Muscle of back (tissue), 13 donors: ENCODE measurements around the gene GIGYF1. TPM values are rescaled to one million over a fixed set of nuclear protein-coding genes. Genes with fewer than 3 reads are reported as not detected.
A peak's percentile ranks its signal among the peaks of the same experiment; 100 is the strongest.
"Not testable (repeated sequence)": the region's sequence is repeated elsewhere in the genome, so short reads cannot be mapped to it uniquely, and the experiment has no call there.

Source experiments
- DNase-seq, 3 donors: peaks; one replicate each; pipeline versions ENCODE4 v3.0.0 to v3.0.0-alpha.2; 2013
- long read RNA-seq, 9 donors: transcript quantifications; one replicate each; lab custom pipeline, GENCODE V29; 2026
- polyA plus RNA-seq, 10 donors: library from polyadenylated mRNA; unstranded; fragments of 120-200 nt; gene quantifications; one replicate each; pipeline ENCODE4 v1.2.1, GENCODE V29; 2013; ENCODE audit not compliant: insufficient read length in 10 of 10

Gene GIGYF1, protein sequence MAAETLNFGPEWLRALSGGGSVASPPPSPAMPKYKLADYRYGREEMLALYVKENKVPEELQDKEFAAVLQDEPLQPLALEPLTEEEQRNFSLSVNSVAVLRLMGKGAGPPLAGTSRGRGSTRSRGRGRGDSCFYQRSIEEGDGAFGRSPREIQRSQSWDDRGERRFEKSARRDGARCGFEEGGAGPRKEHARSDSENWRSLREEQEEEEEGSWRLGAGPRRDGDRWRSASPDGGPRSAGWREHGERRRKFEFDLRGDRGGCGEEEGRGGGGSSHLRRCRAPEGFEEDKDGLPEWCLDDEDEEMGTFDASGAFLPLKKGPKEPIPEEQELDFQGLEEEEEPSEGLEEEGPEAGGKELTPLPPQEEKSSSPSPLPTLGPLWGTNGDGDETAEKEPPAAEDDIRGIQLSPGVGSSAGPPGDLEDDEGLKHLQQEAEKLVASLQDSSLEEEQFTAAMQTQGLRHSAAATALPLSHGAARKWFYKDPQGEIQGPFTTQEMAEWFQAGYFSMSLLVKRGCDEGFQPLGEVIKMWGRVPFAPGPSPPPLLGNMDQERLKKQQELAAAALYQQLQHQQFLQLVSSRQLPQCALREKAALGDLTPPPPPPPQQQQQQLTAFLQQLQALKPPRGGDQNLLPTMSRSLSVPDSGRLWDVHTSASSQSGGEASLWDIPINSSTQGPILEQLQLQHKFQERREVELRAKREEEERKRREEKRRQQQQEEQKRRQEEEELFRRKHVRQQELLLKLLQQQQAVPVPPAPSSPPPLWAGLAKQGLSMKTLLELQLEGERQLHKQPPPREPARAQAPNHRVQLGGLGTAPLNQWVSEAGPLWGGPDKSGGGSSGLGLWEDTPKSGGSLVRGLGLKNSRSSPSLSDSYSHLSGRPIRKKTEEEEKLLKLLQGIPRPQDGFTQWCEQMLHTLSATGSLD (N-terminal part only)
- 10 to 100 TPM; 18.0 to 36.2 (median 26.0) TPM for polyA plus RNA-seq
- long read RNA-seq, donor 1 = 0 reads
- long read RNA-seq, donor 2 = 0 reads
- long read RNA-seq, donor 3 = 0 reads
- long read RNA-seq, donor 4 = 0 reads
- long read RNA-seq, donor 5 = 0 reads
- long read RNA-seq, donor 6 = 0 reads
- long read RNA-seq, donor 7, partial matches to known transcripts = 72 of 72 reads
- long read RNA-seq, donor 7, other reads (novel, unspliced or antisense) = 0 of 72 reads
- long read RNA-seq, donor 8 = 0 reads
- long read RNA-seq, donor 9 = 0 reads

DNA sequence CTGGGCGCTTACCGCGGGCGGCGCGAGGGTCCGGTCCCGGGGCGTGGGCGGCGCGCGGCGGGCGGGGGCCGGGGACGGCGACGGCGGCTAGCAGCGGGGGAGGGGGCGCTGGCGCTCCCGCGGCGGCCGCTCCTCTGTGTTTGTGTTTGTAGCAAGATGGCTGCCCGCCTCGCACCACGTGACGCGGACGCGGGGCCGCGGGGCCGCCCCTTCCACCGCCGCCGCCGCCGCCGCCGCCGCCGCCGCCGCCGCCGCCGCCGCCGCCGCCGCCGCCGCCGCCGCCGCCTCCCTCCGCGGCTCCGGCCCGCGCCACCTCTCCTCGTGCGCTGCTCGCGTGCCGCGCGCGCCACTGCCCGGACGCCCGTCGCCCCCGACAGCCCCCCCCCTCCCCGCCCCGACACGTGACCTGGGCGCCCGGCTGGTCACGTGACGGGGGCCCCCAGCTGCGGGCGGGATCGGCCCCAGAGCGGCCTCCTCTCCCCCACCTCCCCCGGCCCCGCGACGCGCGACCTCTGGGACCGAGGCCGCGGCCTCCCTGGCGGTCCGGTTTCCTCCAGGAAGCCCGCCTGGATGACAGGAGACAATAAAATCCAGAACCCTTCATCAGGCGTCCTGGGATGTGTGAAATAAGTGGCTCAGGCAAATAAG lies at the start of gene GIGYF1:
TSS of gene GIGYF1 (minus strand) at position 153 of the 648 bp plus-strand sequence. CDS start 6,012 bp downstream, outside the sequence.
- DNase-seq = peak in 2 of 3 donors; percentile 75 to 81

DNA sequence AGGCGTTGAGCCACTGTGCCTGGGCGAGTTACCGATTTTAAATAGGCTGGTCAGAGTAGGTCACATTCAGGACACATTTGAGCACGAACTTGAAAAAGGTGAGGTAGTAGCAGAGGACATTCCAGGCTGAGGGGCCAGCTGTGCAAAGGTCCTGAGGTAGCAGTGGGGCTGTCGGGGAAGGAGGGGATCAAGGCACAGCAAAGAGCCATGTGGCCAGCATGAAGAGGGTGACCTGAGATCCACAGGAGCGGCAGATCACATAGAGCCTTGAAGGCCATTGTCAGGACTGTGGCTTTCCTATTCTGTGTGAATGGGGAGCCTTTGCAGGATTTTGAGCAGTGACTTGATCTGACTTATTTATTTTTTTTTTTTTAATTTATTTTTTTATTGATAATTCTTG lies 45.9 kb upstream of the GIGYF1 start:
- no peak for DNase-seq

DNA sequence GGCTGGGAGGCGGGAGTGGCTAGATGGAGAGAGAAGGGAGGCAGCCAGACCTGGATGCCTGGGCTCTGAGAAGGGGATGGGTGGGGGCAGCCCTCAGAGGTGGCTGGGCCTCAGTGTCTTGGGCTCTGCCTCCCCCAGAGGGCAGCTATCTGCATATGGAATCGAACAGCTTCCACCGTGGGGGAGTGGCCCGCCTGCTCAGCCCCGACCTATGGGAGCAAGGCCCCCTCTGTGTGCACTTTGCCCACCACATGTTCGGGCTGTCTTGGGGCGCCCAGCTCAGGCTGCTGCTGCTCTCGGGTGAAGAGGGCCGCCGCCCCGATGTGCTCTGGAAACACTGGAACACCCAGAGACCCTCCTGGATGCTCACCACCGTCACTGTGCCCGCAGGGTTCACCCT lies 42.6 kb upstream of the GIGYF1 start:
- DNase-seq = no peak

DNA sequence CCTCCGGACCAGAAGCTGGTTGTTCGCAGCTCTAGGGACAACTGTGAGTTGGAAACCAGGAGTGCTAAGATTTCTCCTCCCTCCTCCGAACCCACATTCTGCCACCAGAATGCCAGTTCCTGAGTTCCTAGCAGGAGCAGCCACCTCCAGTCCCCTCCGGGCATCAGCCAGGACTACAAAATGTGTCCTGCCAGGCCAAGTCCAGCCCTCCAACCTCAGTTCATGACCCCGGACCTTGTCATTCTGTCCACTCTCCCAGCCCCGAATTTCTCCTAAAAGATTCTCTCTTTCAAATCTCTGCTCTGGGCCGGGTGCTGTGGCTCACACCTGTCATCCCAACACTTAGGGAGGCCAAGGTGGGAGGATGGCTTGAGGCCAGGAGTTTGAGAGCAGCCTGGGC lies 41.7 kb upstream of the GIGYF1 start:
- DNase-seq = no peak

DNA sequence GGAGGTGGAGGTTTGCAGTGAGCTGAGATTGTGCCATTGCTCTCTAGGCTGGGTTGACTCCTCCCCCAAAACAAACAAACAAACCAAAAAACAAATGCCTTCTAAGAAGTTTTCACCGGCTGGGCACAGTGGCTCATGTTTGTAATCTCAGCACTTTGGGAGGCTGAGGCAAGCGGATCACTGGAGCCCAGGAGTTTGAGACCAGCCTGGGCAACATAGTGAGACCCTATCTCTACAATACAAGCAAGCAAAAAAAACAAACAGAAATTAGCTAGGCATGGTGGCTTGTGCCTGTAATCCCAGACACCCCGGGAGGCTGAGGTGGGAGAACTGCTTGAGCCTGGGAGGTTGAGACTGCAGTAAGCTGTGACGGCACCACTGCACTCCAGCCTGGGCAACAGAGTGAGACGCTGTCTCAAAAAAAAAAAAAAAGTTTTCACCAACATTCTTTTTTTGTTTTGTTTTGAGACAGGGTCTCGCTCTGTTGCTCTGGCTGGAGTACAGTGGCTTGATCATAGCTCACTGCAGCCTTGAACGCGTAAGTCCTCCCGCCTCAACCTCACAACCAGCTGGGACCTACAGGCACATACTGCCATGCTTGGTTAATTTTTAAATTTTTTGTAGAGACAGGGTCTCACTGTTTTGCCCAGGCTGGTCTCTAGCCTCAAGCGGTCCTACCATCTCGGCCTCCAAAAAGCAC lies 38.0 kb upstream of the GIGYF1 start:
- DNase-seq = no peak

DNA sequence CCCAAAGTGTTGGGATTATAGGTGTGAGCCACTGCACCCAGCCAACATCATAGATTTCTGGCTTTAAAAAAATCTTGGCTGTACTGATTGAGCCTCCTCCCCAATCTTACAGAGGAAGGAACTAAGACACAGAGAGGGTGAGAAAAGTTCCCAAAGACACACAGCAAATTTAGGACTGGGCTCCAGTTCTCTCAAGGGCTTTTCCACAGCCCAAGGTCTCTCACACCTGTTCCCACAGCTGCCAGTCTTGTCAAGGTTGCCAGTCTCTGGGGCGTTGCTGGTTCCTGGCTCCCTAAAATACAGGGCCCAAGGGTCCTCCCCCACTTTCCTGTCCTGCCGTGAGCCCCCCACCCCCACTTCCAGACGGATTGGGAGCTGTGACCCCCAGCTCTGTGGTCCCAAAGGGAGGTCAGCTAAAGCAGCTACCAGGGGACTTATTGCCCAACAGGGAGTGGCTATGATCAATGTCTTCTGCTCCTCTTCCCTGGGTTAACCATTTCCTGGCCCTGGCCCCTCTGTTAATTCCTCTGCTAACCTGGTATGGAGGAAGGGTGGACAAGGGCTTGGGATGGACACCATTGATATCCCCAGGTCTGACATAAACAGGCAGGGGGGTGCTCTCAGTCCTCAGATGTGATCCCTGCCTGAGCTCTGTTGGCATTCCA lies 36.2 kb upstream of the GIGYF1 start:
- no peak for DNase-seq

DNA sequence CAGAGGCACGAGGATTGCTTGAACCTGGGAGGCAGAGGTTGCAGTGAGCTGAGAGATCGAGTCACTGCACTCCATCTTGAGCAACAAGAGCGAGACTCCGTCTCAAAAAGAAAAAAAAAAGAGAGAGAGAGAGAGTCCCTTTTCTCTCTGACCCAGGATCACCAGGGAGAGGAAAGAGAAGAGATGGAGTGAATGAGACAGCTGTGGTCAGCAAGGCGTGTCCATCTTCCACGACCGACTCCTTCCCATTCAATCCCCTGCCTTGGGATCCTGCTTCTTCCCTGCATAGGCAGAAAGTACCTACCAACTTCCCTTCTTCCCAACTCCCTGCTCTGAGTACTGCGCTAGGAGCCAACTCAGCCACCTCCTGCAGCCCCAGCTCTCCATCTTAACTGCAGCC lies 34.1 kb upstream of the GIGYF1 start:
- DNase-seq = no peak

DNA sequence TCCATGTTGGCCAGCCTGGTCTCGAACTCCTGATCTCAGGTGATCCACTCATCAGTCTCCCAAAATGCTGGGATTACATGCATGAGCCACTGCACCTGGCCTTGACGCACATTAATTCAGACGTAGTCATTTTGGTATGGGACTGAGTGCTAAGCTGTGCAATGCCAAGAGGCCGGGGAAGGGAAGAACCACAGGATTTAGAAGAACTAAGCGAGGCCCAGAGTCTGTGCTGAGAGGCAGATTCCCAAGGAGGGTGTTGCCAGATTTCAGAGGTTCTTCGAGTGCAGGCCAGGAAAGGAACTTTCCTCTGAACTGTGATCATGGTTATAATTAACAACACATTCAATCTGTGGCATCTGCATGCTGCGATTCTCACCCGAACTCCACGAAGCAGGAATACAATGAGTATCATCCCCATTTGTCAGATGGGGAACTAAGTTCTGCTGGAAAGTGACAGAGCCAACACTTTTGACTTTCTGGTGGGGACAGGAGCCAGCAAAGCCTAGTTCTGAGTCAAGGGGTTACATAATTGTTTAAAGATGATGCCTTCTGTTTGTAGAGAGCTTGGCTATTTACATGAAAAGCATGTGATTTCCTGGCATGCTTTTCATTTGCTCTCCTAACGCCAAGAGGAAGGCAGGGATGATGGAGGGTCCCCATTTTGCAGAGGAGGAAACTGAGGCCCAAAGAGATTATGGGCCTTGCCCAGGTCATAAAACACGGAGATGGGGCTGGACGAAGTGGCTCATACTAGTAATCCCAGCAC lies 33.1 kb upstream of the GIGYF1 start:
- DNase-seq = peak; percentile 77 to 85 (median 81)

DNA sequence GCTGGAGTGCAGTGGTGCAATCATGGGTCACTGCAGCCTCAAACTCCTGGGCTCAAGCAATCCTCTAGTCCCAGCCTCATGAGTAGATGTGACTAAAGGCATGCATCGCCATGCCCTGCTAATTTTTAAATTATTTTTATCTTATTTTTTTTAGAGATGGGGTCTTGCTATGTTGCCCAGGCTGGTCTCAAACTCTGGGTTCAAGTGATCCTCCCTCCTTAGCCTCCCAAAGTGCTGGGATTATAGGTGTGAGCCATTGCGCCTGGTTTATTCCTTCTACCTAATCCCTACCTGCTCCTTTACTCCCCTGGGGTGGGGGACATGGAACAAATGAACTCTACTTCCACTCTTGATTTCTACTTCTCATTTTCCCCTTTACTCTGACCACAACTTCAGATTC lies 30.3 kb upstream of the GIGYF1 start:
- DNase-seq = not testable (repeated sequence)

DNA sequence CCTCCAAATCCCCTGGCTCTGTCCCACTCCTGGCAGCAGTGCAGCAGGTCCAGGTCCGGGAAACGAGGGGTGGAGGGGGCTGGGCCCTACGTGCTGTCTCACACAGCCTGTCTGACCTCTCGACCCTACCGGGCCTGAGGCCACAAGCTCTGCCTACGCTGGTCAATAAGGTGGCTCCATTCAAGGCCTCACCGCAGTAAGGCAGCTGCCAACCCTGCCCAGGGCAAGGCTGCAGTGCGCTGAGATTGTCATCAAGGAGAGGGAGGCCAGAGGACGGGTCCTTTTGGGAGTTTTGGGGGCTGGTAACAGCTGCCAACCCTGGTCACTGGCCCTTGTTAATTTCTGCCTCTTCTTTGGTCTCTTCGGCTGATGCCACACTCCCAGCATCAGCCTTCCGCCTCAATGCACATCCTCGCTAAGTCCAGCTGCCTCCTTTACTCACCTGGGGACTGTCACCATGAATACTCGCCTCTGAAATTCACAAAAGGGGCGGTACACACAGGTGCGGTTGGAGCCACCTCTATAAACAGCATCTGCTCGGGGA lies 29.8 kb upstream of the GIGYF1 start:
- no peak for DNase-seq

DNA sequence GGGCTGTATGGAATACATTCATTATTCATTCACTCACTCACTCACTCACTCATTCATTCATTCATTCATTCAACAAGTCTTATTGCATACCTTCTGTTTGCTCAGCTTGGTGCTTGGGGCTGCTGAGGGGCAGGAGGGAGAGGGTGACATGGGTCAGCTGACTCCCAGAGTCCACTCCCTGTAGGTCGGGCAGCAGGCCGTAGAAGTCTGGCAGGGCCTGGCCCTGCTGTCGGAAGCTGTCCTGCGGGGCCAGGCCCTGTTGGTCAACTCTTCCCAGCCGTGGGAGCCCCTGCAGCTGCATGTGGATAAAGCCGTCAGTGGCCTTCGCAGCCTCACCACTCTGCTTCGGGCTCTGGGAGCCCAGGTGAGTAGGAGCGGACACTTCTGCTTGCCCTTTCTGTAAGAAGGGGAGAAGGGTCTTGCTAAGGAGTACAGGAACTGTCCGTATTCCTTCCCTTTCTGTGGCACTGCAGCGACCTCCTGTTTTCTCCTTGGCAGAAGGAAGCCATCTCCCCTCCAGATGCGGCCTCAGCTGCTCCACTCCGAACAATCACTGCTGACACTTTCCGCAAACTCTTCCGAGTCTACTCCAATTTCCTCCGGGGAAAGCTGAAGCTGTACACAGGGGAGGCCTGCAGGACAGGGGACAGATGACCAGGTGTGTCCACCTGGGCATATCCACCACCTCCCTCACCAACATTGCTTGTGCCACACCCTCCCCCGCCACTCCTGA lies 28.6 kb upstream of the GIGYF1 start:
- DNase-seq = no peak

DNA sequence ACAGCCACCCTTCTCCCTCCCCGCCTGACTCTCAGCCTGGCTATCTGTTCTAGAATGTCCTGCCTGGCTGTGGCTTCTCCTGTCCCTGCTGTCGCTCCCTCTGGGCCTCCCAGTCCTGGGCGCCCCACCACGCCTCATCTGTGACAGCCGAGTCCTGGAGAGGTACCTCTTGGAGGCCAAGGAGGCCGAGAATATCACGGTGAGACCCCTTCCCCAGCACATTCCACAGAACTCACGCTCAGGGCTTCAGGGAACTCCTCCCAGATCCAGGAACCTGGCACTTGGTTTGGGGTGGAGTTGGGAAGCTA lies 27.4 kb upstream of the GIGYF1 start:
- no peak for DNase-seq

DNA sequence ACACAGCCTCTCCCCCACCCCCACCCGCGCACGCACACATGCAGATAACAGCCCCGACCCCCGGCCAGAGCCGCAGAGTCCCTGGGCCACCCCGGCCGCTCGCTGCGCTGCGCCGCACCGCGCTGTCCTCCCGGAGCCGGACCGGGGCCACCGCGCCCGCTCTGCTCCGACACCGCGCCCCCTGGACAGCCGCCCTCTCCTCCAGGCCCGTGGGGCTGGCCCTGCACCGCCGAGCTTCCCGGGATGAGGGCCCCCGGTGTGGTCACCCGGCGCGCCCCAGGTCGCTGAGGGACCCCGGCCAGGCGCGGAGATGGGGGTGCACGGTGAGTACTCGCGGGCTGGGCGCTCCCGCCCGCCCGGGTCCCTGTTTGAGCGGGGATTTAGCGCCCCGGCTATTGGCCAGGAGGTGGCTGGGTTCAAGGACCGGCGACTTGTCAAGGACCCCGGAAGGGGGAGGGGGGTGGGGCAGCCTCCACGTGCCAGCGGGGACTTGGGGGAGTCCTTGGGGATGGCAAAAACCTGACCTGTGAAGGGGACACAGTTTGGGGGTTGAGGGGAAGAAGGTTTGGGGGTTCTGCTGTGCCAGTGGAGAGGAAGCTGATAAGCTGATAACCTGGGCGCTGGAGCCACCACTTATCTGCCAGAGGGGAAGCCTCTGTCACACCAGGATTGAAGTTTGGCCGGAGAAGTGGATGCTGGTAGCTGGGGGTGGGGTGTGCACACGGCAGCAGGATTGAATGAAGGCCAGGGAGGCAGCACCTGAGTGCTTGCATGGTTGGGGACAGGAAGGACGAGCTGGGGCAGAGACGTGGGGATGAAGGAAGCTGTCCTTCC lies 26.8 kb upstream of the GIGYF1 start:
- DNase-seq = no peak

DNA sequence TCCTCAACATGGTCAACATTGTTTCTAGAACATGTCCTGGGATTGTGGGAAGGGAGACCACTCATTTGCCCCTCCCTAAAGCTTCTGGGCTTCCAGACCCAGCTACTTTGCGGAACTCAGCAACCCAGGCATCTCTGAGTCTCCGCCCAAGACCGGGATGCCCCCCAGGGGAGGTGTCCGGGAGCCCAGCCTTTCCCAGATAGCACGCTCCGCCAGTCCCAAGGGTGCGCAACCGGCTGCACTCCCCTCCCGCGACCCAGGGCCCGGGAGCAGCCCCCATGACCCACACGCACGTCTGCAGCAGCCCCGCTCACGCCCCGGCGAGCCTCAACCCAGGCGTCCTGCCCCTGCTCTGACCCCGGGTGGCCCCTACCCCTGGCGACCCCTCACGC lies 26.2 kb upstream of the GIGYF1 start, which contains the start of gene EPO:
TSS of gene EPO (plus strand) at position 190 of the 392 bp plus-strand sequence. CDS start 513 bp downstream, outside the sequence.
- DNase-seq = no peak

DNA sequence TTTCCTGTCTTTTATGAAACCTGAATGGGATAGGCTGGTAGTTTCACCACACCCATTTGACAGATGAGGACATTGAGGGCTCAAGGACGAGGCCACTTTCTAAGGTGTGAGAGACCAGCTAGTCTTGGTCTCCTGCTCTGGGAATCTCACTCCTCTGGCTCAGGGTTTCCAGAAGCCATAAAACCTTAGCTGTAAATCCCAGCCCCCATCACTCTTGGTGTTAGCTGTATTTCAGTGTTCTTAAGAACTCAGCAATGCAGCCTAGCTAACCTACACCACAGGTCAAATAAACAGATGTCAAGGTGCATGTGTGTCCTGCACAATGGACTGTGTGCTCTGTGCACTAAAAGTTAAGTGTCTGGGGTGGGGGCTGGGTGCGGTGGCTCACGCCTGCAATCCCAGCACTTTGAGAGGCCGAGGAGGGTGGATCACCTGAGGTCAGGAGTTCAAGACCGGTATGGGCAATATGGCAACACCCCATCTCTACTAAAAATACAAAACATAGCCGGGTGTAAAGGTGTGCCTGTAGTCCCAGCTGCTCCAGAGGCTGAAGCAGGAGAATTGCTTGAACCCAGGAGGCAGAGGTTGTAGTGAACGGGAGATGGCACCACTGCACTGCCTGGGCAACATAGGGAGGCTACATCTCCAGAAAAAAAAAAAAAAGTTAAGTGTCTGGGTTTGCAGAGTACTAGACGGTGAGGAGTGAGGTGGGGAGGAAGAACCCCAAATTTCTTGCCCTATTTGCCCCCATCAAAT lies 25.7 kb upstream of the GIGYF1 start:
- DNase-seq = no peak

DNA sequence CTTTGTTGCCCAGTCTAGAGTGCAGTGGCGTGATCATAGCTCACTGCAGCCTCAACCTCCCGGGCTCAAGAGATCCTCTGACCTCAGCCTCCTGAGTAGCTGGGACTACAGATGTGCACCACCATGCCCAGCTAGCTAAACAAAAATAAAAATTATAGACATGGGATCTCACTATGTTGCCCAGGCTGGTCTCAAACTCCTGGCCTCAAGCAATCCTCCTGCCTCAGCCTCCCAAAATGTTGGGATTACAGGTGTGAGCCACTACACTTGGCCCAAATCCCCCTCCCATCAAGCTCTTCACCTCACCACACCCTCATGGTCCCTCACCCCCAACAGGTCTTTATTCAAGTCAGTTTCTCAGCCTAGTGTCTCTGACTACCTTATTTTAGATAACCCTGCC lies 23.0 kb upstream of the GIGYF1 start:
- not testable (repeated sequence) for DNase-seq

DNA sequence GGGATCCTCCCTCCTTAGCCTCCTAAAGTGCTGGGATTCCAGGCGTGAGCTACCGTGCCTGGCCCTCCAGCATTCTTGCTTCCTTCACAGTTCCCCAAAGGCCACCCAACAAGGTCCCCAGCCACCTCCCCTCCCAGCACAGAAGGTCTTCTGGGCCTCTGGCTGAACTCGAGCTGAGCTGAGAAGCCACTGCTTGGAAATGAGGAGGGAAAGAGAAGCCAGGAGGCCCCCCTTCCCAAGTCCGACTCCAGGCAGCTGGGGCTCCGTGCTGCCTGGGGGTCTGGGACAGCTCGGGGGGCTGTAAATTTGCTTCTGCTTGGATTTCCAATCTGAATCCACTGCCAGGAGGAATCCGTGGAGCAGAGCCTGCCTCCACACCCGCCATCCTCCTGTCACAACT lies 20.7 kb upstream of the GIGYF1 start:
- DNase-seq = peak in 1 of 3 donors; percentile 49
